SJCRH30 (cell line): ENCODE measurements around the gene ATF3. TPM values are rescaled to one million over a fixed set of nuclear protein-coding genes. Genes with fewer than 3 reads are reported as not detected.

Experiments
- DNase-seq, 2 experiments: peaks; one replicate each; pipeline ENCODE4 v3.0.0-alpha.2; 2015 to 2020
- H3K27ac ChIP-seq: fragments of 250-450 bp; sonication (Bioruptor Pico); 2 replicates; pipeline ENCODE4 v1.5.1; 2020; ENCODE audit warnings: mild to moderate bottlenecking, moderate library complexity
- H3K27me3 ChIP-seq: fragments of 250-450 bp; sonication (Bioruptor Pico); 2 replicates; pipeline ENCODE4 v1.5.1; 2020; ENCODE audit warnings: mild to moderate bottlenecking, moderate library complexity
- H3K36me3 ChIP-seq: fragments of 250-450 bp; sonication (Bioruptor Pico); 2 replicates; pipeline ENCODE4 v1.5.1; 2020; ENCODE audit warnings: mild to moderate bottlenecking, moderate library complexity
- H3K4me1 ChIP-seq: fragments of 250-450 bp; sonication (Bioruptor Pico); 2 replicates; pipeline ENCODE4 v1.5.1; 2020; ENCODE audit warnings: mild to moderate bottlenecking, moderate library complexity
- H3K4me3 ChIP-seq: fragments of 250-450 bp; sonication (Bioruptor Pico); 2 replicates; pipeline ENCODE4 v1.5.1; 2020; ENCODE audit warnings: mild to moderate bottlenecking, moderate library complexity
- H3K9me3 ChIP-seq: fragments of 250-450 bp; sonication (Bioruptor Pico); replicated peaks from 2 replicates; pipeline ENCODE4 v1.5.1; 2020; ENCODE audit warnings: mild to moderate bottlenecking, moderate library complexity
- total RNA-seq: library from RNA; depleted of rRNA; stranded (reverse); fragments of >200 nt; shearing (Covaris generic); gene quantifications from 2 replicates; pipeline ENCODE4 v1.2.3, GENCODE V29; 2014

ATF3 gene
- total RNA-seq, 1 experiment from 2014 or later, result 33.8 TPM

DNA sequence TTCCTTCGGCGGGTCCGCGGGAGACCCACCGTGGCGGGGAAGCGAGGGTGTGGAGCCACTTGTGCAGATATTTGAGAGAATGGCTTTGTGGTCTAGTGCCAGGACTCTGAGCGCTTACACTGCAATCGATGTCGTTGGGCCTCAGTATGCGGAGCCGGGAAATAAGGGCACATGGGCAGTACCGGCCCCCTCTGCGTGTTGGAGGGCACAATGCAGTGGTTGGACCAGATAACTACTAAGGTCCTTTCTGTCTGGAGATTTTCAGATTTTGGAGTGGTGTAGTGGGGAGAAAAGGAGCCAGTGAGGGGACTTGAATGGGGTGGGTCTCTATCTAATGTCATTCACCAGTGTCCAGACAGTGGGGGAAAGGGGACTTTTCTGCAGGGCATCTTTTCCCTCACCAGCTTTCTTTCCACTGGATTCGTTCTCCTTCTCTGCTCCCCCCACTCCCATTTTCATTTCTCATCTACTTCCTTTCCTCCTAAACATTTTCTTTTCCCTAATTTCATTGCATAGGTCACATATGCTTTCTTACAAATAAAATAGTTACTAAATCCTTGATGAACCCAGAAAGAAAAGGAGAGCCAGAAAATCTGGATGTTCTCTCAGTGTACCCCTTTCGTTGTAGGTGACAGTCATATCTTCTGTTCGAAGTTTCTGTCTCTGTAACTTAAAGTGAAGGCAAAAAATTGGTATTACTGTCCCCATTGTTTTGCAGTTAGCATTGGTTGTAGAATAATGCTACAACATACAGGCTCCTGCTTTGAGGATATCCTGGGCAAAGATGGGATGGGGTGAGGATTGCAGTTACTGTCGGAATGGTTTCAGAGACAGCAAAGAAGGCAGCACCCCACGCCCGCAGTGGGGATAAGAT lies 1.4 kb downstream of the ATF3 start:
- H3K4me1 ChIP-seq, result peaks cover 53% of the 10 kb centered on the region
- peaks cover 4% of the 10 kb centered on the region for H3K36me3 ChIP-seq
- H3K27me3 ChIP-seq, result no peaks in the 10 kb centered on the region
- H3K9me3 ChIP-seq, result no peaks in the 10 kb centered on the region
- no peak for DNase-seq
- H3K4me3 ChIP-seq, result peak overlapping the region; percentile 93
- H3K27ac ChIP-seq, result peak overlapping the region; percentile 95

DNA sequence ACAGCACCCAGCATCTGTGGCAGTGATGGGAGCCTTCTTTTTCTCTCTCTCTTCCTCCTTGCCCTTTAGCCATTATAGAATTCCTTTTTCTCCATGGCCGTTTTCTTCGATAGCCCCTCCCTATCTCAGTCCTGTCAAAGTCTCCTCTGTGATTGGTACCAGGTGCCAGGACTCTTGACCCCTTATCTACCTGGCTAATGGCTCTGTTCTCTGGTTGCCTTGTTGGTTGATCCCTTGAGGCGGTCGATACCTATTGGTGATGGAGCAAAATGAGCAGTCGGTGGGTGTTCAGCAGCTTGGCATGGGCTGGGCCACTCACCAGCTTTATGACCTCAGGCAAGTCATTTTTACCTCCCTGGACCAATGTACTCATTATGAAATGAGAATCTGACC lies 2.0 kb downstream of the ATF3 start:
- Histone ChIP-seq H3K9me3 (no peaks in the 10 kb centered on the region), H3K36me3 (peaks cover 10% of the 10 kb centered on the region), H3K27ac (no peak overlapping the region), H3K4me1 (peaks cover 47% of the 10 kb centered on the region), H3K27me3 (no peaks in the 10 kb centered on the region), H3K4me3 (peak overlapping the region; percentile 93)
- no peak for DNase-seq

DNA sequence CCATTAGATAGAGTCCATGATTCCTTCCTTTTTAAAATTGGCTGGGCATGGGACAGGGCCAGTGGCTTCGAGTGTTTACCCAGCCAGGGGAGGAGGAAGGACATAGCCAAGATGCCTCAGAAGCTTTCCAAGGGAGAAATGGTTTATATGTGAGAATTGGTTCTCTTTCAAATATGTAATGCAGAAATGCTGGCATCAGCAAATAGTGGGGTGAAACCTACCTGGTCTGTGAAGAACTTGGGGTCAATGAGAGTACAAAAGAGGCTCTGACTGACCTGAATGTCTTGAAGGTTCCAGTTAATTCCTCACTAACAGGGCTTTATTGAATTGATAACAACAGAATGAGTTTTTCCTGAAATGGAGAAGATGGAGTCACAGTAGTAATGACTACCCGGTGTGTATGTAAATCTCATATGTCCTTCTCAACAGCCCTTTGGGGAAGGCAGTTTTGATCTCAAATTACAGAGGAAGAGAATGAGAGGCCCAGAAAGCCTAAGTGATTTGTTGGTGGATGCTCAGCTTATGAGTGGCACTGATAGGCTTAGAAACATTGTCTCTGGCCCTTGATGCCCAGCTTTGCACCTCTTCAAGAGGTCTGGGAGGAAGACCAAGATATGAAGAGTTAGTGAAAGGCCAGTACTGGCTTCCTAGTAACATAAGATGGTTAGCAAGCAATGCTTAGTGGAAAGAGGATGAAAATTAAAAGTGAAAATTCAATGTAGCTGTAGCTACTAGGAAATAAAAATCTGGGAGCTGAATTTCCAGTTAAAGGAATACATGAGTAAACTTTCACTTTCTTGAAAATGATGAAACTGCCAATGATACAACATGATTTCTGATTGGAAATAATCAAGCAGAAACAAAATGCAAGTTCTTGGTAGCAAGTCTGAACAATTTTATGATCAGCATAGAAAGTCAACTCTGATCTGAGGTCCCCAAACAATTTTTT lies 2.7 kb downstream of the ATF3 start:
- Histone ChIP-seq H3K4me1 (peaks cover 43% of the 10 kb centered on the region), H3K36me3 (peaks cover 17% of the 10 kb centered on the region), H3K27me3 (no peaks in the 10 kb centered on the region), H3K9me3 (no peaks in the 10 kb centered on the region), H3K4me3 (no peak overlapping the region; the same call in 1 of the 2 replicates), H3K27ac (no peak overlapping the region)
- no peak for DNase-seq

DNA sequence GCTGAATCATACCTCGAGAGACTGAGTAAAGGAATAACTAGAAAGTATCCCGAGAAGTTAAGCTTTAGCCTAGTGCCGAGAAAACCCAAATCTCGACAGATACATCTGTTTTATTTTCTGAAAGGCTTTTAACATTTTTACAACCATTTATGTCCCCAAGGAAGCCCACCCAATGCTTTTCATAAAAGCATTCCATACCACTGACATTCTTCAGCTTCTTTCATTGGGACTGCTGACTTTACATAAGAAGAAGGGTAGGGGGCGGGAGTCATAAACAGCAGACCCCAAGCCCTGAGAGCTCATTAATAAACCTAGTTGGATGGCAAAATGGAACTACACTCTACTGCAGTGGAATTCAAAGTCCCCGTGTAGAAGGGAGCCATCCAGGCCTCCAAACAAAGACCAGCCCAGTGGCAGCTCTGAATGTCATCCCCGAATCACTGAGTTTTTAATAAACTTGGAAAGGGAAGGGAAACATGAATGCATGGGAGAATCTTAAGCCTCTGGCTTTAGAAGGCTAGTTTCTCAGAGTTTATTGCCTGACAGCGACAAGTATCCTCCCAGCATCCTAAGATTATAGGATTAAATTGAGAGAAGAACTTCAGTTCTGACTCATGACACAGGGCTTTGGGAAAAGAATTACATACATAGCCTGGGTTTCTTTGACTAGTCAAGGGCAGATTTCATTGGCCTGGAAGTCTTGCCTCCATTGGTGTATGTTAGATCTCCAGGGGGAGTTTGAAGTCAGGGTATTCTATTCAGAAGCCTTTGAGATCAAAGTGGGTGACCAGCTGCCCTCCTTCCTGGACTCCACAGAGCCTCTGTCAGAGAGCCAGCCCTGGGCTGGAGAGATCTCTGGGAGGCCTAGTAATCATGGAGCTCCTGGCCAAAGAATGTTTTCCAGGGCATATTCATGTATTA lies 3.7 kb downstream of the ATF3 start:
- H3K4me1 ChIP-seq, result peaks cover 39% of the 10 kb centered on the region
- H3K9me3 ChIP-seq, result no peaks in the 10 kb centered on the region
- H3K36me3 ChIP-seq, result peaks cover 26% of the 10 kb centered on the region
- DNase-seq, result peak in 1 of 2 experiments; percentile 58
- peak overlapping the region; percentile 63 for H3K27ac ChIP-seq
- H3K27me3 ChIP-seq, result no peaks in the 10 kb centered on the region
- H3K4me3 ChIP-seq, result no peak overlapping the region

DNA sequence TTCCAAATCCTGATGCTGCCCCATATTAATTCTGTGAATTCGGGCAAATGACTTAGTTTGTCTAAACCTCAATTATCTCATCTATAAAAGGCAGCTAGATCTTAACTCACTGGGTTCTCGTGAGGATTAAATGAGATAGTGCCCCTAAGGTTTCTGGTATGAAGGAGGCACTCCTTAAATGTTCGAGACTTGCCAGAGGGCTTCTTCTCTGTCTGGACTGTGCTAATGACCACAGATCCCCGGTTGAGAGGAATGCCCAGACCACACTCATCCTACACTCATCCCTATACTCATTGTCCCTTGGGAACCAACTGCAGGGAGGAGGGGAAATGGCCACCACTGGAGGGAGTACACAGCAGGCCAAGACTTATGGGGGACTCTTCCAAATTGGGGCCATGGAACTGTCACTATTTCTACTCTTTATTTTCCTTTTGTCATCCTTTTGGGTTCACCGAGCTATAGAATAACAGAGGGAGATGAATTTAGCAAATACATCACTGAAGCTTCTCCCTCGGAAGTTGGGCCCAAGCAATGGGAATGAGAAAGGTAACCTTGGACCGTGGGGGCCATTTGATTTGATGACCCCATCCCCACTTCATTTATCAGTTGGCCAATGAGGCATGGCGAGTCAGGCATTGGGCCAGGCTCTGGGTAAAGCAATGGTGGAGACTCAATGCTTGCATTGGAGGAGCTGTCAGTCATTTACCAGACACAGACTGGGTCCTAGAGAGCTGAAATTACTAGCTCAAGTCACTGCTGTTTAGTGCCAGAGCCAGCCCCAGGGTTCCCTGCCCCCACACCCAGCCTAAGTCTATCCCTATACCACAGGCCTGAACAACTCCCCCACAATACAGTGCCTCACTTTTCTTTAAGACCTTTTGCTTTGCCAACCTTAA lies 5.1 kb downstream of the ATF3 start:
- no peaks in the 10 kb centered on the region for H3K9me3 ChIP-seq
- H3K36me3 ChIP-seq, result peaks cover 40% of the 10 kb centered on the region
- H3K4me3 ChIP-seq, result no peak overlapping the region
- H3K4me1 ChIP-seq, result peaks cover 37% of the 10 kb centered on the region
- peak overlapping the region; percentile 63 for H3K27ac ChIP-seq
- H3K27me3 ChIP-seq, result no peaks in the 10 kb centered on the region
- DNase-seq, result no peak

DNA sequence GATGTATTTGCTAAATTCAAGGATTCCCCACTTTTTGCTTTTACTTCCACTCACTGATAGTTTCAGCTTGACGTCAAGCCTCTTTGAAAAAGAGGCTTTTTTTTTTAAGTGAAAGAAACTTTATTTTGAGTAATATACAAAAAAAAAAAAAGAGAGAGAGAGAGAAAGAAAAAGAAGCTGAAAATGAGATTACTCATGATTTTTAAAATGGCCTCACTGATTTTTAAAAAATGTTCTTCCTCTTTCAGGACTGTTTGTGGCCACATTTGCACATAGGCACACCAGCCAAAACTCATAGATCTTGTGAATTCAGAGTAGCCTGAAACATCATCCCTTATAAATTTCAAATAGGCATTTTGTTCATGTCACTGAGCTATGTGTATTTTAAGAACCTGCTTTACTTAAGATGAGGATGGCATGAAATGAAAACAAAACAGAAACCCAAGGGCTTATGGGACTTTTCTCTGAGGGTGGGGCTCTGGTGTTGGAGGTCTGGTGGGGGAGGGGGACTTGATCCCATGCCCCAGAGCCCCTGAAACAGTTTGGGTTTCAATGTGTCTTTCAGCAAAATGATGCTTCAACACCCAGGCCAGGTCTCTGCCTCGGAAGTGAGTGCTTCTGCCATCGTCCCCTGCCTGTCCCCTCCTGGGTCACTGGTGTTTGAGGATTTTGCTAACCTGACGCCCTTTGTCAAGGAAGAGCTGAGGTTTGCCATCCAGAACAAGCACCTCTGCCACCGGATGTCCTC lies 6.1 kb downstream of the ATF3 start:
- Histone ChIP-seq H3K4me3 (no peak overlapping the region), H3K27ac (no peak overlapping the region), H3K27me3 (no peaks in the 10 kb centered on the region), H3K4me1 (peaks cover 37% of the 10 kb centered on the region), H3K9me3 (no peaks in the 10 kb centered on the region), H3K36me3 (peaks cover 49% of the 10 kb centered on the region)
- no peak for DNase-seq

DNA sequence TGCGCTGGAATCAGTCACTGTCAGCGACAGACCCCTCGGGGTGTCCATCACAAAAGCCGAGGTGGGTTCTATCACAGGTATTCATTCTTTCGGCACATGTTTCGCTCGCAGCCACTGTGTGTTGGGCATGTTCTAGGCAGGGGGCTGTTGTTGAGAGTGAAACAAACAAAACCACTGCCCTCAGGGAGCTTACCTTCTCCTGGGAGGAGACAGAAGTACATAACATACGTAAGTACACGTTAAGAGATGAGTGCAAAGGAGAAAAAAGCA lies 6.6 kb downstream of the ATF3 start:
- Histone ChIP-seq H3K27me3 (no peaks in the 10 kb centered on the region), H3K27ac (no peak overlapping the region), H3K36me3 (peaks cover 53% of the 10 kb centered on the region), H3K4me1 (peaks cover 38% of the 10 kb centered on the region), H3K9me3 (no peaks in the 10 kb centered on the region), H3K4me3 (no peak overlapping the region)
- no peak for DNase-seq

DNA sequence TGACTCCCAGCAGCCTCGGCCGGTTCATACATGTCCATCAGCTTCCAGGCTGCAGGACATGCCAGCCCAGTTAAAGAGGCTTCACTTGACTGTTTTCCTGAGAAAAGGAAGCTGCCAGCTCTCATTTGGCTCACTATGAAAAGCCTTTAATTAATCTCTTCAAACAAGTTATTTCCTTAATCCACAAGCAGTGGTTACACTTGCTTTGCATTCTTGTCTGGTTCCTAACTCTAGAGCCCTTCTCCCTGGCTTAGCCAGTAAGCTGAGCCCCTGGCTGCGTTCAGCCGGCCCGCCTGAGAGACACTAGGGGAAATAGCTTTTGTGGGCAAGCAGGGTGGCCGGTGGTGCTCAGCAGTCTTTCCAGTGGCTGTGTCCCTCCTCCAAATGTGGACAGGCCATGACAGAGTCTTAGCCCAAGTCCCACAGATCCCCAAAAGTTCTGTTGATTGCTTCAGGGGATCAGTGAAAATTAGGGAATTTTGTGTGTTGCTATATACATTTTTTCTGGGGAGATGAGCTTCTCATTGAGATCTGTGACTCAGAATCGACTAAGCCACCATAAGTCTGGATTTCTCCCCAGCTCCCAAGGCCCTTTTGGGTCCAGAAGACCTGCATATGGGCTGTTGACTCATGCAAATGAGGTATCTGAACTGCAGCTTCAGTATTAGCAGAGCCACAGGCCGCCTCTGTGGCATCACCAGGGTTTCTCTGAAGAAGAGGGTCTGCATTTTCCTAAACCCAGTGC lies 10.1 kb downstream of the ATF3 start:
- H3K27ac ChIP-seq, result no peak overlapping the region
- no peaks in the 10 kb centered on the region for H3K27me3 ChIP-seq
- H3K4me3 ChIP-seq, result no peak overlapping the region
- H3K9me3 ChIP-seq, result no peaks in the 10 kb centered on the region
- DNase-seq, result no peak
- peaks cover 4% of the 10 kb centered on the region; the same call in 1 of the 2 replicates for H3K4me1 ChIP-seq
- H3K36me3 ChIP-seq, result peaks cover 58% of the 10 kb centered on the region

DNA sequence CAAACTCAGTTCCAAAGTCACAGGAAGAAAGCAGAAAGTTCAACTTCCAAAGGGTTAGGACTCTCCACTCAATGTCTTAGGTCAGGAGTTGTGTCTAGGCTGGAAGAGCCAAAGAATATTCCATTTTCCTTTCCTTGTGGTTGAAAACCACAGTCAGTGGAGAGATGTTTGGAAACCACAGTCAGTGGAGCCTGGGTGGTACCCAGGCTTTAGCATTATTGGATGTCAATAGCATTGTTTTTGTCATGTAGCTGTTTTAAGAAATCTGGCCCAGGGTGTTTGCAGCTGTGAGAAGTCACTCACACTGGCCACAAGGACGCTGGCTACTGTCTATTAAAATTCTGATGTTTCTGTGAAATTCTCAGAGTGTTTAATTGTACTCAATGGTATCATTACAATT lies 11.7 kb downstream of the ATF3 start:
- H3K27ac ChIP-seq, result no peak overlapping the region
- H3K4me3 ChIP-seq, result no peak overlapping the region
- peaks cover 50% of the 10 kb centered on the region for H3K36me3 ChIP-seq
- peaks cover 6% of the 10 kb centered on the region; the same call in 1 of the 2 replicates for H3K4me1 ChIP-seq
- no peaks in the 10 kb centered on the region for H3K27me3 ChIP-seq
- no peaks in the 10 kb centered on the region for H3K9me3 ChIP-seq
- no peak for DNase-seq

DNA sequence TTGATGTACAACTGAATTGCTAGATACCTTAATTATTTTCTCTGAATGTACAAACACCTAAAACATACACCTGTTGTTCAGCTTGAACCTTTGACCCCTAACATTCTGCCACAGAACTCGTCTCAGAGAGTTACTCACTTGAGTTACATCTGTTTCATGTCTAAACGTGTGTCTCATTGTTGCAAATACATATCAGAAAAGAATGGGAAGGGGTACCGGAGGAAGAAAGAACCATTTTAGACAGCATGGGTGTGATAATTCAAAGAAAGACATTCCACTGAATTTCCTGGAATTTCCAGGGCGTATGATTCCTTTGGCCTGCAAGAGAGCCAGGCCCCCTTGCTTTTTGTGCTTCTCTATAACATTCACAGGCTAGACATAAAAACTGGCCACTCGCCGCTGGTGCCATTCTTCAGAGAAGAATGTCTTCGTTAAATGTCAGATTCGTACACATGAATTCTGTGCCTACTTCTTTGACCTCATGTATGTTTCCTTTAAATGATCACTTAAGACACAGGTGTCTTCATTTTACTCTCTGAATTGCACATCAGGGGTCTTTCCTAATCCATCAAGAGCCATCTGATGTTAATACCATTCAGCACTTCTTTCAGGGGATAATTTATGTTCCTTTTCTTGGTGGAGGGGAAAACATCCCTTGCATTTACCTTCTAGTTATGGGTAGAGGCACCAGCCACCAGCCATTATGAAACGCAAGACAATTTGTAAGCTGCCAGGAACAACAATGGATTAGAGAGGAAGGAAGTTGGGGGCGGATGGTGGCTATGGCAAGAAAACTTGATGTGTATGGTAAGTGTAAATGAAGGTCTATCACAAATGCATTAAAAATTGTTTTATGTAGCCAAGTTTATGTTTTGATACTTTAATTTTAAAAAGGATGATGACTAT lies 12.7 kb downstream of the ATF3 start:
- Histone ChIP-seq H3K9me3 (no peaks in the 10 kb centered on the region), H3K27ac (no peak overlapping the region), H3K36me3 (peaks cover 40% of the 10 kb centered on the region), H3K4me3 (no peak overlapping the region), H3K4me1 (peaks cover 6% of the 10 kb centered on the region; the same call in 1 of the 2 replicates), H3K27me3 (no peaks in the 10 kb centered on the region)
- DNase-seq, result no peak

DNA sequence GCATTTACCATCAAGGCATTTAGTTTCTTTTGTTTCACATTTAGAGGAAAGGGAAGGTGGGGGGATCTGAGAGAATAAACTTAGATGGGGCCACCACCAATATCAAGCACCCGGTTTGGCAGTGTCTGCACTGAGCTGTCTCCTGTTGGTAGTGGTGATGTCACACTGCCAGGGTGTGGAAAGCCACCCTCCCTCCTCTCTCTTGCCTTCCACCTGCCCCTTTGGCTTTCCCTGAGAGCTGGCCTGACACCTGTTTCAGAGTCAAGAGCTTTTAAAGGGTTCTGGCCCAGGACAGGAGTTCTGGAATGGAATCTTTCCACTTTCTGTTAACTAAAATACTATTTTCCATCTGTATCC lies 13.4 kb downstream of the ATF3 start:
- H3K4me3 ChIP-seq, result no peak overlapping the region
- no peaks in the 10 kb centered on the region for H3K27me3 ChIP-seq
- DNase-seq, result no peak
- no peaks in the 10 kb centered on the region for H3K9me3 ChIP-seq
- no peak overlapping the region for H3K27ac ChIP-seq
- H3K4me1 ChIP-seq, result peaks cover 6% of the 10 kb centered on the region; the same call in 1 of the 2 replicates
- H3K36me3 ChIP-seq, result peaks cover 35% of the 10 kb centered on the region

DNA sequence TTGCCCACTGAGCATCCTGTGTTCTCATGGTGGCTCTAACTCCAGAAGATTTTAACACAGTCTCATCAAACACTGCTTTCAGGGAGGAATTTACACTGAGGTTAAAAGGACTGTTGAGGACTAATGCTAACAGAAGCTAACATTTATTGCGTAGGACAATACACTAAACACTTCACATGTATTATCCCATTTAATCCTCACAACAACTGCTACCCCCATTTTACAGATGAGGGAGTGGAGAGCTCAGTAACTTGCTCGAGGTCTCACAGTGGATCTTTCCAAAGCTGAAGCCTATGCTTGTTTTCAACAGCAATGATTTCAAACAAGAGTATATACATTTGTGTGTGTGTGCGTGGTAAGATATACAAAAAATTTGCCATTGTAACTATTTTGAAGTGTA lies 13.9 kb downstream of the ATF3 start:
- no peak overlapping the region for H3K4me3 ChIP-seq
- peaks cover 30% of the 10 kb centered on the region for H3K36me3 ChIP-seq
- DNase-seq, result no peak
- no peak overlapping the region for H3K27ac ChIP-seq
- no peaks in the 10 kb centered on the region for H3K27me3 ChIP-seq
- peaks cover 6% of the 10 kb centered on the region; the same call in 1 of the 2 replicates for H3K4me1 ChIP-seq
- no peaks in the 10 kb centered on the region for H3K9me3 ChIP-seq
